KOPT-K1 (cell line): ENCODE measurements around the gene ENTPD8.

Experiments
- H3K27ac ChIP-seq: fragments of 200-600 bp; sonication (generic); 2 replicates; pipeline ENCODE4 v1.5.1; 2016; ENCODE audit warnings: antibody characterized with exemption, mild to moderate bottlenecking, low read depth, low read length; ENCODE audit not compliant: poor library complexity, severe bottlenecking
- H3K36me3 ChIP-seq: fragments of 200-600 bp; sonication (generic); 2 replicates; pipeline ENCODE4 v1.5.1; 2017; ENCODE audit warnings: antibody characterized with exemption, mild to moderate bottlenecking, low read length, moderate library complexity; ENCODE audit not compliant: insufficient read depth
- H3K9me3 ChIP-seq: fragments of 200-600 bp; sonication (generic); 2 replicates; pipeline ENCODE4 v1.5.1; 2017; ENCODE audit warnings: antibody characterized with exemption, low read length, mild to moderate bottlenecking; ENCODE audit not compliant: insufficient read depth, poor library complexity, severe bottlenecking

ENTPD8 gene, protein sequence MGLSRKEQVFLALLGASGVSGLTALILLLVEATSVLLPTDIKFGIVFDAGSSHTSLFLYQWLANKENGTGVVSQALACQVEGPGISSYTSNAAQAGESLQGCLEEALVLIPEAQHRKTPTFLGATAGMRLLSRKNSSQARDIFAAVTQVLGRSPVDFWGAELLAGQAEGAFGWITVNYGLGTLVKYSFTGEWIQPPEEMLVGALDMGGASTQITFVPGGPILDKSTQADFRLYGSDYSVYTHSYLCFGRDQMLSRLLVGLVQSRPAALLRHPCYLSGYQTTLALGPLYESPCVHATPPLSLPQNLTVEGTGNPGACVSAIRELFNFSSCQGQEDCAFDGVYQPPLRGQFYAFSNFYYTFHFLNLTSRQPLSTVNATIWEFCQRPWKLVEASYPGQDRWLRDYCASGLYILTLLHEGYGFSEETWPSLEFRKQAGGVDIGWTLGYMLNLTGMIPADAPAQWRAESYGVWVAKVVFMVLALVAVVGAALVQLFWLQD

DNA sequence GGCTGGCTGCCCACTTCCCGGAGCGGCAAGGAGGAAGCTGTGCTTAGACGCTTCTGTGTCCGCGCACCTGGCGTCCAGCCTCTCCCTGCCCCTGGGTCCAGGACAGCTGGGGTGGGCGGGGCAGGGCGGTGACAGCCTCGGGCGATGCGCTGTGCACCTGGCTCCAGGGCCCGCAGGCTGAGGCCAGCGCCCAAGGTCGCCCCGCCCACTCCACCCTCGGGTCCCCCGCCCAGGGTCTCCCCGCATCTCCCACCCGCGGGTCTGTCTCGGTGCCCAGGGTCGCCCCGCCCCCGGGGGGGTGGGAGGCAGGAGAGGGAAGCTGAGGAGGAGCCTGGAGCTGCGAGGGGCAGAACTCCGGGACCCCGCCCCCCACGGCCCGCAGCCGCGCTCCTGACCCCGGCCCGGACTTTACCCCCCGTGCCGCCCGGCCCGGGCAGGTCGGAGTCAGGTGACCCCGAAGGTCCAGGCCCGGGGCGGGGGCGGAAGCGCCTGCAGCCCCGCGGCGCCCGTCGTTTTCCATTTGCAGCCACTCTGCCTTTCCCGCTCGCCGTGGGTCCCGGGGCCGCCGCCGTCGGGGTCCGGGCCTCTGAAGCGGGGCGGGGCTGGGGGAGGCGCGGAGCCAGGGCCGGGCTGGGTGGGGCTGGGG is at the start of gene ENTPD8:
ENTPD8 (minus strand) TSS at position 69 of the 646 bp plus-strand sequence. CDS start 3,072 bp downstream, outside the sequence.
- no peak within 1 kb of the TSS for H3K27ac ChIP-seq
- H3K36me3 ChIP-seq, result no peaks in the 10 kb centered on the region
- no peaks in the 10 kb centered on the region for H3K9me3 ChIP-seq

DNA sequence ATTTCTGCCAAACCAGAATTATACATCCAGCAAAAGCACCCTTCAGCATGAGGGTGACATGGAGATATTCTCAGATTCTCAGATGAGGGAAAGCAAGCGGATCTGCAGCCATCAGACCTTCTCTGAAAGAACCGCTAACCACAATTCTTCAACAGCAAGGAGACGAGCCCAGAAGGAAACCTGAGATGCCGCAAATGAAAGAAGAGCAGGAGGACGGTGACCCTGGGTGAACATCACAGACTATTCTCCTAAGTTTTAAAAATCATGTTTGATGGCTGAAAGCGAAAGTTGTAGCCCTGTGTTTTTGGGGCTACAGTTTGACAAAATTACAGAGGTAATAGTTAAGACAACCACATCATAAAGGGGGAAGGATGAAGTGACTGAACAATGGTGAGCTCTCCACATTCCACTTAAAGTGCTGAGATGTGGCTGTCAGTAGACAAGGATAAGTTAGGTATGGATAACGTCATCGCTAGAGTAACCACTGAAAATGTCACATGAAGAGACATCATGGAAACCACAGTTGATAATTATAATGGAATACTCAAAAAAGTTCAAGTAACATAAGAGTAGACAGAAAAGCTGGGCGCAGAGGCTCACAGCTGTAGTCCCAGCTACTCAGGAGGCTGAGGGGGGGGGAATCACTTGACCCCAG is 49.5 kb upstream of the ENTPD8 start:
- Histone ChIP-seq H3K36me3 (no peaks in the 10 kb centered on the region), H3K27ac (no peak overlapping the region), H3K9me3 (no peaks in the 10 kb centered on the region)

DNA sequence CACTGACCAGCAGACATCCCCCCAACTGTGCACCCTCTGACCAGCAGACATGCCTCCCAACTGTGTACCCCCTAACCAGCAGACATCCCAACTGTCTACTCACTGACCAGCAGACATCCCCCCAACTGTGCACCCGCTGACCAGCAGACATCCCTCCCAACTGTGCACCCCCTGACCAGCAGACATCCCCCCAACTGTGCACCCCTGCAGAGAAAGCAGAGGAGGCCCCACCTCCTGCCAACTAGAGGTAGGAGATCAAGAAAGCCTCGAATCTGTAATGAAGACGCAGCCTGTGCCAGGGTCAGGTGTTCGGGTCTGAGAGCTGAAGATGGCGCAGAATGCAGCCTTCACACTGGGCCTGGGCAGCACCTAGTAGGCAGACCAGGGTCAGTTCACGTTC is 47.7 kb upstream of the ENTPD8 start:
- H3K36me3 ChIP-seq, result no peaks in the 10 kb centered on the region
- no peak overlapping the region for H3K27ac ChIP-seq
- no peaks in the 10 kb centered on the region for H3K9me3 ChIP-seq

DNA sequence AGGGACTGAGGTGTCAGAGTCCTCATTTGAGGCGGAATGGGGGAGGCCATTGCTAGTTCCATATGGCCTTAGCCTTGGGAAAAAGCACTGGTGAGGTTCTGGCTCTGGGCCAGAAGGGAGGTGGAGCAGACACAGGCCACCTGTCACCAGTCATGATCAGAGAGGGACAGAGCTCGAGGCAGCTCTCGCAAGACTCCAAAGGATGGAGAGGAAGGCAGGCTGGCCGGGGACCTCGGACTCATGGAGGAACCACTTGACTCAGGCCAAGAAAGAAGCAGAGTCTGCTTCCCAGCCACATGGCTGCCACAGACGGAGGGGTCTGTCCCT is 47.1 kb upstream of the ENTPD8 start:
- no peak overlapping the region for H3K27ac ChIP-seq
- H3K9me3 ChIP-seq, result no peaks in the 10 kb centered on the region
- no peaks in the 10 kb centered on the region for H3K36me3 ChIP-seq

DNA sequence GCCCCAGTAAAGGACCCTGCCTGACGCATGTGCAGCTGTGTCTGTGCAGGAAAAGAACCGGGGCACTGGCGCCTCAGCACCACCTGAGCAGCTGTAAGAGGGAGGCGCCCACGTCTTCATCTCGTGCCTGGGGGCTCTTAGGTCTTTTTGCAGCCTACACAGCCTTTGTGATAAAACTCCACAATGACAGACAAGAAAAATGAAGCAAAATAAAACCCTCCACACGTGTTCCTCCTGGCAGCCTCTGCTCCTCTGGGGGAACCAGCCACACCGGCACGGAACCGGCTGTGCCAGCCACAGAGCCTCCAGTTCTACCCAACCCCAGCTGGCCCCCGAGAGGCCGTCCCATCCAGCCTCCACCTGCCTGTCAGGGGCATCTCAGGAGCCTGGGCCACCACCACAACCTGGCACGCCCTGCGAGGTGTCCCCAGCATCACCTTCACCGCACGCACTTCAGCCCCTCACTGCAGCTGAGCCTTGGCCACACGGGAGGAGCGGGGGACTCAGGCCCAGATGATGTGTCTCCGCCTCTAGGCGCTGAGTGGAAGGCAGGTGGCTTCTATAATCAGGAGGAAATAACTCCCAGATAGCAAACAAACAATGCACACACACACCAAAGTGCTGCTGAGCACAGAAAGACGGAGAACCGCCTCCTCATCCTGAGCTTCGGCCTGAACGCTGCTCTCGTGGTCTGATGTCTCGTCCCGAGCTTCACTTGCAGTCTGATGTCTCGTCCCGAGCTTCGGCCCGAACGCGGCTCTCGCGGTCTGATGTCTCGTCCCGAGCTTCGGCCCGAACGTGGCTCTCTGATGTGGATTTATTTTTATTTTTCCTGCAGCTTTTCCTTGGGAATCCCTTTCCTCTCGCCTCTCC is 46.5 kb upstream of the ENTPD8 start:
- no peak overlapping the region for H3K27ac ChIP-seq
- no peaks in the 10 kb centered on the region for H3K9me3 ChIP-seq
- no peaks in the 10 kb centered on the region for H3K36me3 ChIP-seq

DNA sequence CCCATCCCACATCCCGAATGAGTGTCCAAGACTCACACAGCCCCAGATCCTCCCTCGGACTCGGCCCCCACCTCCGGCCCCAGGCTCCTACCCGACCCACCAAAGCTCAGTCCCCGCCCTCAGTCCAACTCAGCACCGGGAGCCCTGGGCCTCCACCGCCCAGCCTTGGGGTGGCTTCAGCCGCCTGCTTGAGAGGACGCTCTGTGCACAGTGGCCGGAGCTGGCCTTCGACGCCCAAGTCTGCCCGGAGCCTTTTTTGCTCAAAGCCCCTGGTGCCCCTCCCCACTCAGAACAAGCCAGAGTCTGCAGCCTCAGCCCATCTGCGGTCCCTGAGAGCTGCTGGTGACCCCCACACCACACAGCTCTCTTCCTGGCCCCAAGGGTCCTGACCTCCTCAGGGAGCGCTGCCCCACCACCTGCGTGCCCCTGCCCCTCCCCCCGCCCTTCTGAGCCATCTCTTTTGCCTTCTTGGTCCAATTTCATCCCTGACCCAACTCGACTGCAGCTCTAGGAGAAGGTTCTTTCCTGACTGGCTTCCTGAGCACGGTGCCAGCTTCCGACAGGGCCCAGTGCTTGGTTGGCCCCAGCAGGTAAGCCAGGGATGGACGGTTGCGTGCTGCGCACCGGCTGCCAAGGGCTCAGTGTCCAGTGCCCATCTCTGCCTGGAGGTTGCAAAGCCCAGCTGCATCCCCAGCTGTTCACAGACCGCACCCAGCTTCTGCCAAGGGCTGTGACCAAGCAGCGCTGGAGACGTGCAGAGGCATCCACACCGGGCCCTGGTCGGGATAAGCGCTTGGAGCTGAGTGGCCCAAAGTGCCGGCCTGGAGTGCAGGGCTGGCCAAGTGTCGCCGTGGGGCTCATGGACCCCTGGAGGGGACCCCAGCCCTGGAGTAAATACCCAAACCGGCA is 45.6 kb upstream of the ENTPD8 start:
- H3K9me3 ChIP-seq, result no peaks in the 10 kb centered on the region
- H3K36me3 ChIP-seq, result no peaks in the 10 kb centered on the region
- H3K27ac ChIP-seq, result no peak overlapping the region

DNA sequence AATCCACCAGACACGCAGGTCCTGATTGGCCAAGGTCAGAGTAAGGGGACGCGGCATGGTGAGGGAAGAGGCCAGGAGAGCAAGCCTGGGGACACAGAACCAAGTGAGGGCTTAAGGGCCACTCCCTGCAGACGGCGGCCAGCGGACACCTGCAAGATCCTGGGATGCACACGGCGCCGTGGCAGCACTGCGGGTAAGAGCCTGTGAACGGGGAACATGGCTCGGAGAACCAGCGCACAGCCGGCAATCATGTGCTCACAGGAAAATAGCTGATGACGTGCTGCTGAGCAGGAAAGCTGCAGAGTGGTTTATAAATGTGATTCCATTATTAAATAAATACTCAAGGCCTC is 45.0 kb upstream of the ENTPD8 start:
- Histone ChIP-seq H3K36me3 (no peaks in the 10 kb centered on the region), H3K9me3 (no peaks in the 10 kb centered on the region), H3K27ac (no peak overlapping the region)

DNA sequence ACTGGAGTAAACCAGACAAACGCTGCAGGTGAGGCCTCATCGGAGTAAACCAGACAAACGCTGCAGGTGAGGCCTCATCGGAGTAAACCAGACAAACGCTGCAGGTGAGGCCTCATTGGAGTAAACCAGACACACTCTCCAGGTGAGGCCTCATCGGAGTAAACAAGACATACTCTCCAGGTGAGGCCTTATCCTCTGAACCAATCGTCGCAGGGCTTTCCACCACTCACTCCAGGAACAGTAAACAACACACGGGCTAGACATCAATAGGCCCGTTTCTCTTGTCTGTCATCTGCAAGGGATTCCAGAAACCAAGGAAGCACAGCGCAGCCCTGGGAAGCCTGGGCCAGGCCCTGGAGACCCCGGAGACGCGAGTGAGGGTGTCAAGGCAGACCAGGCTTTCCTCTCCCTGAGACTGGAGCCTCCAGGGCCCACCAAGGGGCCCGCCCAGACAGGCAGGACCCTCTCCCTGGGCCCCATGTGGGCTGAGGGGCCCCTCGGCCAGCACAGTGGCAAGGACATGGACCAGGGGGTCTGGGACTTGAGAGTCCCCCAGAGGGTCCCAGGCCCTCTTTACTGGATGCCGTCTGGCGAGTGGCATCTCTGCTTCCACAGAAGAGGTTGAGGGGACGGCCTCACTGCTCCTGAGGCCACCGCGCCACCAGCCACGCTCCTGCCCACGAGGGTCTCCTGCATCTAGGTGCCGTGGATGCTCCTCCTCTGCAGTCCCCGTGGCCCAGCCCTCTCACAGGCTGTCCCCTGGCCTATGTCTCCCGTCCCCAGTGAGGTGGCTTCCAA is 44.4 kb upstream of the ENTPD8 start:
- no peak overlapping the region for H3K27ac ChIP-seq
- H3K36me3 ChIP-seq, result no peaks in the 10 kb centered on the region
- H3K9me3 ChIP-seq, result no peaks in the 10 kb centered on the region

DNA sequence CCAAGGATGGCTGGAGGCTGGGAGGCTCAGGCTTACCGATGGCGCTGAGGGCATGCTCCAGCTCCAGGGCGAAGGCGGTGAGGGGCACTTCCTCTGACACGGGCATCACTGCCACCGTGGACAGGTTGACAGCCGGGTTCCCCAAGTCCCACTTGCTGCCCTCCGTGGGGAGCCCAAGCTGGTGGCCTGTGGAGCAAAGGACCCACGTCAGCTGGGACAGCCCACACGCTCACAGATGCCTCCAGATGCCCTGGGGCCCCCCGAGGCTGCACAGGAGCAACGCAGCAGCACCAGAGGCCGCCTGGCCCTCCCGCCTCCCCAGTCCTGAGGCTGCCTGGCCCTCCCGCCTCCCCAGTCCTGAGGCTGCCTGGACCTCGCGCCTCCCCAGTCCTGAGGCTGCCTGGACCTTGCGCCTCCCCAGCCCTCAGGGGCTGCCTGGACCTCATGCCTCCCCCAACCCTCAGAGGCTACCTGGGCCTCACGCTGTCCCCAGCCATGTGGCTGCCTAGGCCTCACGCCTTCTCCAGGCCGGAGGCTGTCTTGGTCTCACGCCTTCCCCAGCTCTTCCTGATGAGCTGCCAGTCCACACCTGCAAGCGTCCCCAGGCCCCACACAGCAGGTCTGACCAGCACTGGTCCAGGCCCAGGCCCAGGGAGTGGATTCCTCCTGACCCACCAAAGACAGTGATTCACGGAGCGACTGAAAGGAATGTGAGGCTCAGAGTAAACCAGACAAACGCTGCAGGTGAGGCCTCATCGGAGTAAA is 43.6 kb upstream of the ENTPD8 start:
- no peaks in the 10 kb centered on the region for H3K36me3 ChIP-seq
- H3K27ac ChIP-seq, result no peak overlapping the region
- H3K9me3 ChIP-seq, result no peaks in the 10 kb centered on the region

DNA sequence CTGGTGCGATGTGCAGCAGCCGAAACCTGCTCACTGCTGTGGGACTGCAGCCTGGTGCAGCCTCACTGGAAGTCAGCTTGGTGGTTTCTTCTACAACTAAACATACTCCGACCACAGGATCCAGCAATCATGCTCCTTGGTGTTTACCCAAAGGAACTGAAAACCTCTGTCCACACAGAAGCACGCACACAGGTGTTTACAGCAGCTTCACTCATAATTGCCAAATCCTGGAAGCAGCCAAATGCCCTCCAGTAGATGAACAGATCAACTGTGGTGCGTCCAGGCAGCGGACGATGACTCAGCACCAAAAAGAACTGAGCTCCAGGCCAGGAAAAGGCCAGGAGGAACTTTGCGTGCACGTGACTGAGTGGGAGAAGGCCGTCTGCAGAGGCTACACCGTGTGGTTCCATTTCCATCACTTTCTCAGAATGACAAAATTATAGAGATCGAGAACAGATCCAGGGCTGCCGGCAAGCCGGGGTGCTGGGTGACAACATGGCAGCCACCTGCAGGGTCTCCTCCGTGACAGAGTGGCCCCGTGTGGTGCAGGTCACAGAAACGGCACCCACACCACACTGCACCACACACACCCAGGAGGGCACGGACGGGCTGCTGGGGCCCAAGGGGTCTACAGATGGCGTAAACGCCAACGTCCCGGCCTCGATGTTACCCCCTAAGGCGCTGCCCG is 41.1 kb upstream of the ENTPD8 start:
- H3K27ac ChIP-seq, result no peak overlapping the region

DNA sequence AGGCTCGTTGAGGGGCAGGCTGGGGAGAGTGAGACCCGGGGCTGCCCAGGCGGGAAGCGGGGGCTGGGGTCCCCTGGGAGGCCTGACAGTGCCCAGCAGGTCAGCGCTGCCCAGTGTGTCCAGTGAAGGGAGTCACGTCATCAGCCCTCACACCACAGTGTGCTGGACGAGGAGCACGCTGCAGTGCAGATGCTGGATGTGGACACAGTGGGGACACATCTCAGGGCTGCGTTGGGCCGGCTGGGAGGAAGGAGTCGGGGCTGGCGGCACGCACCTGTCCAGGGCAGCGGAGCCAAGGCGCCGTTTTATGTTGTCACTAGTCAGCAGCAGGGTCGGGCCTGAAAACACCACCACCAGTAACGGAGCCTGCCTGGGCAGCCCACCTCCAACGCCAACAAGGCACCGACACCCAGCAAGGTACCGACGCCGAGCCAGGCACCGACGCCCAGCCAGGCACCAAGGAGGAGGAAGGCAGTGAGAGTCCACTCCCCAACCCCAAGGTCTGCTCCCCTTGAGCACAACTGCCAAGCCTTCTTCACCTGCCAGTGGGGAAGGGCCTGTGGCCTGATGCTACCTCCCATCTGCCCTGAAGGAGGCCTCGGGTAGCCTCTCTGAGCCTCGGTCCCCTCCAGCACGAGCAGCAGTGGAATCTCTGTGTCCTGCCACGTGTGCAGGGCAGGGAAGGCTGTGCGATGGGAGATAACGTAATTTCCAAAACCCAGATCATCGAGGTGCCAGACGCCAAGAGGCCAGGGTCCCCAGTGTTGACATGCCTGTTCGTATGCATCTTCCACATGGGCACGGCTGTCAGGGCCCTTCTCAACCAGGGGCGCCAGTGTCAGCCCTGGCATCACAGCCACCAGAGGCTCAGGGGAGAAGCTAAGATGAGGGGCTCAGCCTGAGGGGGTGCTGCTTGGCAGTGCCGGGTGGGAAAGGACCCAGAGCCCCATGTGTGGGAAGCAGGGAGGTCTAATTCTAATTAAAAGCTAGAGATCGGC is 39.8 kb upstream of the ENTPD8 start:
- no peak overlapping the region for H3K27ac ChIP-seq
- peaks cover 12% of the 10 kb centered on the region for H3K9me3 ChIP-seq
- H3K36me3 ChIP-seq, result no peaks in the 10 kb centered on the region

More for the DNA sequence above, 41.1 kb upstream of the ENTPD8 start:
- Histone ChIP-seq H3K36me3 (no peaks in the 10 kb centered on the region), H3K9me3 (no peaks in the 10 kb centered on the region)
